HUES64 (cell line): ENCODE measurements around the gene RARB.
A peak's percentile ranks its signal among the peaks of the same experiment; 100 is the strongest.

ENCODE experiments used
- H3K27ac ChIP-seq: 2 replicates; pipeline ENCODE4 v1.7.0; 2013; ENCODE audit warnings: low read depth, low read length, inconsistent platforms
- H3K27me3 ChIP-seq: 2 replicates; pipeline ENCODE4 v1.6.1; 2013; ENCODE audit warnings: mild to moderate bottlenecking, low read length; ENCODE audit not compliant: insufficient read depth
- H3K36me3 ChIP-seq: 2 replicates; pipeline ENCODE4 v1.6.1; 2013; ENCODE audit warnings: mild to moderate bottlenecking, low read length; ENCODE audit not compliant: insufficient read depth
- H3K4me1 ChIP-seq: 2 replicates; pipeline ENCODE4 v1.6.1; 2013; ENCODE audit warnings: mild to moderate bottlenecking, low read length, moderate library complexity; ENCODE audit not compliant: insufficient read depth
- H3K4me3 ChIP-seq: 2 replicates; pipeline ENCODE4 v1.5.1; 2013; ENCODE audit warnings: mild to moderate bottlenecking, low read length, moderate library complexity
- H3K9ac ChIP-seq: 2 replicates; pipeline ENCODE4 v1.6.1; 2013; ENCODE audit warnings: mild to moderate bottlenecking, low read depth, low read length
- H3K9me3 ChIP-seq: 2 replicates; pipeline ENCODE4 v1.6.1; 2013; ENCODE audit warnings: low read depth, low read length; ENCODE audit not compliant: insufficient read depth
- WGBS: fragments of 150-250, 120-280 bp; methylation state at CpG from one replicate; pipeline ENCODE4 v1.1.7; 2013; ENCODE audit warnings: missing lambda C conversion rate; 5-methylcytosine and 5-hydroxymethylcytosine counted together

RARB gene

DNA sequence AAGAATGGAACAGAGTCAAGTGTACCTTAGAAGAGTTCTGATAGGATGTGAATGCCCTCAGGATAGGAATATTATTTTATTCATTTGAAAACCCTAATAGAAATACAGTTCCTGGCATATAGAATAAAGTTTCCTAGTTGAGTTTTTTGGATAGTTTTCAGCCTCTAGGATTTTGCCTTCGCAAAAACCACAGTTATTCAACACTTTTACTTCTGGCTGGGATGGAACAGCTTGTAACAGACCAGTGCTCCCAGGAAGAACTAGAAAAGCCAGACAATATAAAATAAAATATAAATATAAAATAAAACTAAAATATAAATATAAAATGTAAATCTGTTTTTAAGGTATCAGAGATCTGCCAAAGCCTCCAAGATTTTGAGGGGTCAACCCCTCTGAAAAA is 27.5 kb upstream of the RARB start:
- H3K9me3 ChIP-seq = no peaks in the 10 kb centered on the region
- H3K27ac ChIP-seq = no peak overlapping the region
- no peaks in the 10 kb centered on the region for H3K4me1 ChIP-seq
- 83% methylated on average over 1 of the region's 1 CpG for WGBS
- no peaks in the 10 kb centered on the region for H3K27me3 ChIP-seq
- H3K4me3 ChIP-seq = no peak overlapping the region
- H3K9ac ChIP-seq = no peak overlapping the region
- H3K36me3 ChIP-seq = no peaks in the 10 kb centered on the region

DNA sequence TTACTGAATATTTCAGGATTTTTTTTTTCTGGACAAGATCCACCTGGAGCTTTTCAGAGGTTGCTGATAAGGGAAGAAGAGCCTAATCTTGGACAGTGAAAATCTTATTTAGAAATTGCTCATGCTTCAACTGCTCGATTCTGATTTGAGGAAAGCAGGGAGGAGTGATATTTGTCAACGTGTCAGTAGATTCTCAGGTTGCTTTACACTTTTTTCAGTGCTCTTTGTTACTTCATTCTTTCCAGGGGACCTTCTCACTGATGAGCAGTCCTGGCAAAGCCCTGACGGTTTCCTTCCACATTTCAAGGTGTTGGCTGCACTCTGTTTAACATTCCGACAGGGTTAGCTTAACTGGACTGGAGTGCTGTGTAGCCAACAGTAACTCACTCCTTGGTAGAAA is 24.1 kb upstream of the RARB start:
- Histone ChIP-seq H3K4me1 (no peaks in the 10 kb centered on the region), H3K9me3 (no peaks in the 10 kb centered on the region), H3K27me3 (no peaks in the 10 kb centered on the region), H3K4me3 (no peak overlapping the region), H3K9ac (no peak overlapping the region), H3K27ac (no peak overlapping the region), H3K36me3 (no peaks in the 10 kb centered on the region)
- WGBS = 86% methylated on average over 4 of the region's 4 CpGs

DNA sequence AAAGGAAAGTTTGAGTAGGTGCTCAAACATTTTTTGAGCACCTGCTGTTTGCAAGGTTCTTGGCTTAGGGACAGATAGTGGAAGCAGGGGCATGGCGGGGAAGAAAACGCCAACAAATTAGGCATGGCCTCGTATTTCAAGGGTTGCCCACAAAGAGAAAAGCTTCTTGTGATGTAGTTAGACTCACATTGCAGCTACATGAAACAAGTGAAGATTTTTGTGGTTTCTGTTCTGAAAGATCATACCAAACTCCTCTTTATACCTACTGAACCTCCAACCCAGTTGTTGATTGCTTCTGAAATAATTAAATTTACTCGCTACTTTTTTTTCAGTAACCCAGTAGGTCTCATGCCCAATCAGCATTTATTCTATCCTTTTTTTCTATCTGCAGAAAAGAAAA is 23.5 kb upstream of the RARB start:
- Histone ChIP-seq H3K4me1 (no peaks in the 10 kb centered on the region), H3K9me3 (no peaks in the 10 kb centered on the region), H3K4me3 (no peak overlapping the region), H3K27ac (no peak overlapping the region), H3K9ac (no peak overlapping the region), H3K36me3 (no peaks in the 10 kb centered on the region), H3K27me3 (no peaks in the 10 kb centered on the region)
- 95% methylated on average over 4 of the region's 4 CpGs for WGBS

DNA sequence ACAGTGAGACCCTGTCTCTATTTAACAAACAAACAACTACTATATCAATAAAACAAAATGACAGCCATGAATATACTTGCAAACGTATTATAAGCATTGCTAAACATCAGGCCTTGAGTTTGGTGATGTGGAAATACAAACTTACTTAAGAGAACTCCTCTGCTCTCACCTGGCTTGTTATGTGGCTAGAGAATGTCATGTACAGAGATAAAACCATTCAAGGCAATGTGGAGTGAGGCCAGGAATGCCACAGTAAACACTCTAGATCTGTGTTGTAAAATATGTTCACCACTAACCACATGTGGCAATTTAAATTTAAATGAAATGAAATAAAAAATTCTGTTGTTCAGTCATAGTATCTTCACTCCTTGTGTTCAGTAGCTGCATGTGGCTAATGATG is 22.7 kb upstream of the RARB start:
- Histone ChIP-seq H3K27ac (no peak overlapping the region), H3K4me1 (no peaks in the 10 kb centered on the region), H3K36me3 (no peaks in the 10 kb centered on the region), H3K4me3 (no peak overlapping the region), H3K9ac (no peak overlapping the region), H3K9me3 (no peaks in the 10 kb centered on the region), H3K27me3 (no peaks in the 10 kb centered on the region)
- 94% methylated on average over 1 of the region's 1 CpG for WGBS

DNA sequence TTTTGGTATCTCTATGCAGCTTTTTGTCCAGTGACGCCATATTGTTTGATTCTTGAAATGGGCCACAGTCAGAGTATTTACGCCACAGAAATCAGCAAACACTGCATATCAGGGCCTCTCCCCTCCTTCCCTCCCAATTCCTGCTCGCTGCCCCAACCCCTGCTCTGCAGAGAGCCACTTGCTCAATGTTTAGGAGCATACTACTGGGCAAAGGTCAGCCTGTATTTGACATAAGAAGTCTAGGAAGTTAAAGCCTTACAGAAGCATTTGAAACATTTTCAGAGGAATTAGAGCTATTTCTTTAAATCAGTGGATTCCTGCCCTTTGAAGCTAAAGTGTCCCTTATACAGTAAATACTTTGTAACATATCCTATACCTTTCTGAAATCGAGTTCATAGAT is 17.4 kb upstream of the RARB start:
- 93% methylated on average over 3 of the region's 4 CpGs for WGBS
- H3K36me3 ChIP-seq = no peaks in the 10 kb centered on the region

DNA sequence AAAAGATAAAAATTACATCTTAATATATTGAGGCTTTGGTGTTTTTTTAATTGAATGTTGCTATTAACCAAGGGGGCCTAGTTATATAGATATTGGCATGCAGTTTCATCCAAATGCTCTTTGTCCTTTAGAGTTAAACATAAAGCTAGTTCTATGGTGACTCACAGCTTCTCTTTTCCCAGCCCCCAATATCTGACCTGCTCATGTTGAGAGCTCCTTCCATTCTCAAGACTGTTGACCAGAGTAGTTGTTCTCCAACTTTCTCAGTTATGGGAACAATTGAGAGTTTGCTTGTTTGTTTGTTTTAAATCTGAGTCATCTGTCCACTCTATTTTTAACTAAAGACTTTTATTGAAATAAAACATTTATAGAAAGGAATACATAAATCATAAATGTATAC is 15.8 kb upstream of the RARB start:
- H3K4me1 ChIP-seq = no peaks in the 10 kb centered on the region
- H3K36me3 ChIP-seq = no peaks in the 10 kb centered on the region
- no peak overlapping the region for H3K27ac ChIP-seq
- peaks cover 4% of the 10 kb centered on the region for H3K9me3 ChIP-seq
- H3K9ac ChIP-seq = no peak overlapping the region
- no peak overlapping the region for H3K4me3 ChIP-seq
- no peaks in the 10 kb centered on the region for H3K27me3 ChIP-seq

More for the DNA sequence above, 17.4 kb upstream of the RARB start:
- no peak overlapping the region for H3K9ac ChIP-seq
- no peaks in the 10 kb centered on the region for H3K4me1 ChIP-seq
- H3K27ac ChIP-seq = no peak overlapping the region
- H3K9me3 ChIP-seq = no peaks in the 10 kb centered on the region
- no peak overlapping the region for H3K4me3 ChIP-seq
- H3K27me3 ChIP-seq = no peaks in the 10 kb centered on the region

DNA sequence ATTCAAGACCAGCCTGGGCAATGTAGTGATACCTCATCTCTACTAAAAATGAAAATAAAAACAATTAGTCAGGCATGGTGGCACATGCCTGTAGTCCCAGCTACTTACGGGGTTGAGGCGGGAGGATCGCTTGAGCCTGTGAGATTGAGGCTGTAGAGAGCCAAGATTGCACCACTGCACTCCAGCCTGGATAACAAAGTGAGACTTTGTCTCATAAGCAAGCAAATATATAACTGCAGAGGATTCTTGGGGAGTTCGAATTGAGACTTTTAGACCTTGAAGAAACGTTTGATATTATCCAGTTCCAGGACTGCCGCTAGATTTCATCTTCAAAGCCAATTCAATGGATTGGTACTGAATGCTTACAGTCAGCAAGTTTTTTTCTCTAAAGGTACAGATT is 11.9 kb upstream of the RARB start:
- no peak overlapping the region for H3K4me3 ChIP-seq
- H3K27ac ChIP-seq = no peak overlapping the region
- H3K4me1 ChIP-seq = peaks cover 23% of the 10 kb centered on the region
- no peaks in the 10 kb centered on the region for H3K27me3 ChIP-seq
- no peak overlapping the region for H3K9ac ChIP-seq
- H3K36me3 ChIP-seq = no peaks in the 10 kb centered on the region
- peaks cover 10% of the 10 kb centered on the region for H3K9me3 ChIP-seq
- WGBS = 98% methylated on average over 6 of the region's 6 CpGs

DNA sequence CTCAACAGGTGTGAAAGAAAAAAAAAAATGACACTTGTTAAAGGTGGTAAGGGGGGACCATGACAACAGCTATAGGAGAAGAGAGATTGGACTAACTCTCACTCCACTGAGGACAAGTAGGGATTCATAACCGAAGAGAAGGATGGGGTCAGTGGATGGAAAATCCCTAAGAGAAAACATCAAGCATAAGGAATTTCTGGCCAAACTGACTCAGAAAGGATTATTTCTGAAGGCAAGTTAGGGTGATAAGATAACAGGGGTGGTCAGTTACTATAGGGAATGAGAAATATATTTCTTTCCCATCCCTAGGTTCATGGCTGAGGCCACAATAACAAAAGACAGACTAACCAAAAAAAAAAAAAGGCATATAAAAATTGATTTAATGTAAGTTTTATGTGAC is 9.5 kb upstream of the RARB start:
- H3K4me1 ChIP-seq = peaks cover 28% of the 10 kb centered on the region
- H3K36me3 ChIP-seq = no peaks in the 10 kb centered on the region
- H3K27ac ChIP-seq = no peak overlapping the region
- H3K27me3 ChIP-seq = no peaks in the 10 kb centered on the region
- peaks cover 10% of the 10 kb centered on the region for H3K9me3 ChIP-seq
- no peak overlapping the region for H3K9ac ChIP-seq
- WGBS = 100% methylated on average over 1 of the region's 1 CpG
- no peak overlapping the region for H3K4me3 ChIP-seq

DNA sequence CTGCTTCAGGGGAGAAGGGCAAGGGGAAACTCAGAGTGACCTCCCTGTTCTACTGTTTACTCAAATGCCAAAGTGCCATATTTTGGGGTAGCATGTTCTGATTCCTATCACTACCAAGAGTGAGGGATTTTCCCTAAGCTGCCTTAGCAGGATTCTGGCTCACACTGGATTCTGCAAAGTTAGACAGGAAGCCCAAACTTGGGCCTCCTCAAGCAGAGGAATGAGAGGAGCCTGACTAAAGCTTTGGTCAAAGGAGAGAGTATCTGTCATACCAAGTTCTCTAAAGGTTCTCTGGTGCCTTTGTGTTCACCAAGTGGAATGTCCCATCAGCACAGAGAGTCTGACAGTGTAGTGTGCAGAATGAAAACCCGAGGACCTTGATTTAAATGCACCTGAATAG is 8.8 kb upstream of the RARB start:
- Histone ChIP-seq H3K27ac (peak overlapping the region; percentile 86), H3K27me3 (no peaks in the 10 kb centered on the region), H3K9me3 (peaks cover 10% of the 10 kb centered on the region), H3K9ac (no peak overlapping the region), H3K36me3 (no peaks in the 10 kb centered on the region), H3K4me3 (no peak overlapping the region), H3K4me1 (peaks cover 34% of the 10 kb centered on the region)
- WGBS = 67% methylated on average over 1 of the region's 1 CpG

DNA sequence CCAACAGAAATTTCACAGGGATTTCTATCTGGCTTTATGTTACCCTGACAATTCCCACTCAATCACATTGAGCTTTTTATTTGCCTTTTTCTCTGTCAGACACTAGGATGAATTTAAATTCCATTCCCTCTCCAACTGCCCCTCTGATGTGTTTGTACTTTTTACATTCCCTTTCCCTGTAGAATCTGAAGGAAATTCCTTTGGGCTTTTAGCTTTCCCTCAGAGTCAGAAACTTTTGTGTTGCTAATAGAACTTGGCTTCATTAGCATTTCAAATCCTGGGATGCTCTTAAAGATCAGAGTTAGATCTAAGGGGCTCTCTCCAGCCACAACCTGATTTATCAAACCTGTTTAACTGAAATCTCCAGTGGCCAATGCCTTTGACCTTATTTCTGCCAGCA is 7.9 kb upstream of the RARB start:
- no peaks in the 10 kb centered on the region for H3K27me3 ChIP-seq
- no peaks in the 10 kb centered on the region for H3K36me3 ChIP-seq
- peaks cover 10% of the 10 kb centered on the region for H3K9me3 ChIP-seq
- peak overlapping the region; percentile 20; the same call in 1 of the 2 replicates for H3K4me3 ChIP-seq
- peaks cover 42% of the 10 kb centered on the region for H3K4me1 ChIP-seq
- H3K9ac ChIP-seq = no peak overlapping the region
- H3K27ac ChIP-seq = peak overlapping the region; percentile 86

DNA sequence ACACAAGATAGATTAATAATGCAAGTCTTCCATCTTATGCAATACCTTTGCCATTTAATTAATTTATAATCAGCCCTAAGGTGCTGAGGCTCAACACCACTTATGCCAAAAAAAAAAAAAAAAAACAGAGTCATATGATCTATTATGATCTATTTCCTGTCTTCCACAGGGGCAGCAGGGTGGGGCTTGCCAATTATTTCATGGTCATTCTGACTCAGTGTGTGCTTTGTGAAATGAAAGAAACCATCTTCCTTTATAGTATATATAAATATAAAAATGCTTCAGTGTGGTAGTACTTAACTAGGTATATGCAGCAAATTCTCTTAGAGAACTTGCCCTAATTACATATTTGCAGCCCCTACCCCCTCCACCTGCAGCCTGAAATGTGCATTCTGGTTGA is 7.2 kb upstream of the RARB start:
- Histone ChIP-seq H3K9ac (no peak overlapping the region), H3K27me3 (no peaks in the 10 kb centered on the region), H3K4me1 (peaks cover 50% of the 10 kb centered on the region), H3K4me3 (no peak overlapping the region), H3K27ac (peak overlapping the region; percentile 86; the same call in 1 of the 2 replicates), H3K9me3 (peaks cover 10% of the 10 kb centered on the region), H3K36me3 (no peaks in the 10 kb centered on the region)

DNA sequence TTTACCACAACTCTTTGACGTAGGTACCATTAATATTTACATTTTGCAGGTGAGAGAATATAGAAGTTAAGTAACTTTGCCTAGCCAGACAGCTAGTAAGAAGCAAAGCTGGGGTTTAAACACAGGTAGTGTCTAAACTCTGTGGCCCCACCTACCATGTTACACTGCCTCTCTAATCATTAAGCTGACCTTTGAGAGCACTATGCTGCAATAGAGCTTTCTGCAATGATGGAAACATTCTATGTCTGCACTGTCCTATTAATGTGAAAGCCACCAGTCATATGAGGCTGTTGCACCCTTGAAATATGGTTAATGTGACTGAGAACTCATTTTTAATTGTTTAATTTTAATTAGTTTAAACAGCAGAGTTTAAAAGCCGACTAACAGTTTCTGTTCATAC is 6.3 kb upstream of the RARB start:
- no peaks in the 10 kb centered on the region for H3K36me3 ChIP-seq
- H3K4me1 ChIP-seq = peaks cover 58% of the 10 kb centered on the region
- H3K9ac ChIP-seq = no peak overlapping the region
- peaks cover 10% of the 10 kb centered on the region for H3K9me3 ChIP-seq
- H3K27me3 ChIP-seq = no peaks in the 10 kb centered on the region
- H3K4me3 ChIP-seq = no peak overlapping the region
- WGBS = 73% methylated on average over 2 of the region's 2 CpGs
- H3K27ac ChIP-seq = no peak overlapping the region
